Activated naive CD8-positive, alpha-beta T cell treated with anti-CD3 and anti-CD28 coated beads, Interleukin-2, amount 10 ng/mL, durations not matched to agents 7 days and 5 days (primary cell): Measurements from ENCODE around the gene CACNA1D. TPM values are rescaled to one million over a fixed set of nuclear protein-coding genes. Genes with fewer than 3 reads are reported as not detected.

Experiments
- ATAC-seq: fragments of 150-1000 bp; cut with Tn5 transposase; one replicate; pipeline ENCODE4 v1.10.0; 2021; ENCODE audit warnings: low read depth, moderate library complexity
- POLR2A ChIA-PET: fragments of 350-600 bp; sonication (Branson Sonifier 250); formaldehyde crosslinking; loops from one replicate; lab custom pipeline; 2021; ENCODE audit warnings: antibody characterized with exemption; lab: Charles Lee
- DNase-seq: peaks from one replicate; pipeline ENCODE4 v3.0.0; 2021
- H3K27ac Mint-ChIP-seq: one replicate; pipeline ENCODE4 v1.8.0; 2022; ENCODE audit warnings: mild to moderate bottlenecking, mixed read lengths
- H3K27me3 Mint-ChIP-seq: one replicate; pipeline ENCODE4 v1.8.0; 2022; ENCODE audit warnings: mild to moderate bottlenecking, moderate library complexity, mixed read lengths
- H3K36me3 Mint-ChIP-seq: one replicate; pipeline ENCODE4 v1.8.0; 2021; ENCODE audit warnings: mild to moderate bottlenecking, mixed read lengths
- H3K4me1 Mint-ChIP-seq: one replicate; pipeline ENCODE4 v1.8.0; 2021; ENCODE audit warnings: mixed read lengths
- H3K4me3 Mint-ChIP-seq: one replicate; pipeline ENCODE4 v1.8.0; 2022; ENCODE audit warnings: mild to moderate bottlenecking, moderate library complexity, mixed read lengths
- H3K9me3 Mint-ChIP-seq: one replicate; pipeline ENCODE4 v1.8.0; 2021; ENCODE audit warnings: mixed read lengths
- total RNA-seq, 2 experiments: library from RNA; stranded (reverse); gene quantifications; one replicate each; pipeline ENCODE4 v1.2.3, GENCODE V29; 2021

Gene CACNA1D
- total RNA-seq, 2 experiments from 2014 or later, result not detected

GRCh38 chr3:53709256-53709655, 214.8 kb downstream of the CACNA1D start:
- DNase-seq (no peak), ATAC-seq (no peak)
- POLR2A ChIA-PET, result no interaction called here
- Mint-ChIP-seq H3K4me3 (no peak overlapping the region), H3K9me3 (no peaks in the 10 kb centered on the region), H3K27me3 (peaks cover 4% of the 10 kb centered on the region), H3K27ac (no peak overlapping the region), H3K36me3 (no peaks in the 10 kb centered on the region), H3K4me1 (peaks cover 13% of the 10 kb centered on the region)

- DNase-seq (peak; percentile 62), ATAC-seq (peak; percentile 84)
- Mint-ChIP-seq H3K27me3 (peaks cover 4% of the 10 kb centered on the region), H3K36me3 (no peaks in the 10 kb centered on the region), H3K4me1 (peaks cover 9% of the 10 kb centered on the region), H3K27ac (no peak overlapping the region), H3K9me3 (no peaks in the 10 kb centered on the region), H3K4me3 (no peak overlapping the region)
- POLR2A ChIA-PET, result no interaction called here
These were observed 215.7 kb downstream of the CACNA1D start for GRCh38 chr3:53709860-53710674.

GRCh38 chr3:53711387-53711786, 217.0 kb downstream of the CACNA1D start:
- H3K27ac Mint-ChIP-seq, result no peak overlapping the region
- peaks cover 2% of the 10 kb centered on the region for H3K4me1 Mint-ChIP-seq
- DNase-seq, result no peak

GRCh38 chr3:53712817-53713388, 218.5 kb downstream of the CACNA1D start:
- no peaks in the 10 kb centered on the region for H3K9me3 Mint-ChIP-seq
- no peak for ATAC-seq
- POLR2A ChIA-PET, result no interaction called here
- peaks cover 2% of the 10 kb centered on the region for H3K4me1 Mint-ChIP-seq
- peaks cover 4% of the 10 kb centered on the region for H3K27me3 Mint-ChIP-seq
- no peak overlapping the region for H3K4me3 Mint-ChIP-seq
- H3K36me3 Mint-ChIP-seq, result no peaks in the 10 kb centered on the region
- DNase-seq, result no peak
- H3K27ac Mint-ChIP-seq, result no peak overlapping the region

More at GRCh38 chr3:53711387-53711786, 217.0 kb downstream of the CACNA1D start:
- Mint-ChIP-seq H3K36me3 (no peaks in the 10 kb centered on the region), H3K4me3 (no peak overlapping the region), H3K9me3 (no peaks in the 10 kb centered on the region), H3K27me3 (peaks cover 4% of the 10 kb centered on the region)
- ATAC-seq, result no peak
- POLR2A ChIA-PET, result no interaction called here

- Mint-ChIP-seq H3K9me3 (no peaks in the 10 kb centered on the region), H3K36me3 (no peaks in the 10 kb centered on the region), H3K27me3 (peaks cover 4% of the 10 kb centered on the region), H3K4me1 (peaks cover 2% of the 10 kb centered on the region), H3K4me3 (no peak overlapping the region), H3K27ac (no peak overlapping the region)
- POLR2A ChIA-PET, result no interaction called here
- DNase-seq (no peak), ATAC-seq (no peak)
These were observed 219.2 kb downstream of the CACNA1D start for GRCh38 chr3:53713626-53714025.

GRCh38 chr3:53715815-53716483, 221.5 kb downstream of the CACNA1D start:
- Mint-ChIP-seq H3K9me3 (no peaks in the 10 kb centered on the region), H3K27me3 (peaks cover 4% of the 10 kb centered on the region), H3K27ac (no peak overlapping the region), H3K36me3 (no peaks in the 10 kb centered on the region), H3K4me1 (no peaks in the 10 kb centered on the region), H3K4me3 (no peak overlapping the region)
- POLR2A ChIA-PET, result no interaction called here
- no peak for DNase-seq
- no peak for ATAC-seq

- H3K4me1 Mint-ChIP-seq, result no peaks in the 10 kb centered on the region
- no peak overlapping the region for H3K4me3 Mint-ChIP-seq
- no peaks in the 10 kb centered on the region for H3K9me3 Mint-ChIP-seq
- ATAC-seq (no peak), DNase-seq (no peak)
- H3K36me3 Mint-ChIP-seq, result no peaks in the 10 kb centered on the region
- POLR2A ChIA-PET, result no interaction called here
- no peak overlapping the region for H3K27ac Mint-ChIP-seq
- H3K27me3 Mint-ChIP-seq, result no peaks in the 10 kb centered on the region
These were observed 222.6 kb downstream of the CACNA1D start for GRCh38 chr3:53716998-53717397.

GRCh38 chr3:53718462-53718861, 224.1 kb downstream of the CACNA1D start:
- Mint-ChIP-seq H3K27ac (no peak overlapping the region), H3K9me3 (no peaks in the 10 kb centered on the region), H3K4me1 (no peaks in the 10 kb centered on the region), H3K36me3 (no peaks in the 10 kb centered on the region), H3K4me3 (no peak overlapping the region), H3K27me3 (peaks cover under 1% of the 10 kb centered on the region)
- DNase-seq, result no peak
- ATAC-seq, result no peak
- POLR2A ChIA-PET, result no interaction called here

- Mint-ChIP-seq H3K4me1 (no peaks in the 10 kb centered on the region), H3K4me3 (no peak overlapping the region), H3K9me3 (no peaks in the 10 kb centered on the region), H3K27ac (no peak overlapping the region), H3K27me3 (peaks cover 12% of the 10 kb centered on the region), H3K36me3 (no peaks in the 10 kb centered on the region)
- ATAC-seq, result no peak
- POLR2A ChIA-PET, result no interaction called here
- DNase-seq, result no peak
These were observed 225.4 kb downstream of the CACNA1D start for GRCh38 chr3:53719796-53720195.

- POLR2A ChIA-PET, result no interaction called here
- Mint-ChIP-seq H3K36me3 (no peaks in the 10 kb centered on the region), H3K27ac (no peak overlapping the region), H3K4me3 (no peak overlapping the region), H3K27me3 (peaks cover 21% of the 10 kb centered on the region), H3K4me1 (no peaks in the 10 kb centered on the region), H3K9me3 (no peaks in the 10 kb centered on the region)
- DNase-seq, result no peak
- no peak for ATAC-seq
These were observed 227.0 kb downstream of the CACNA1D start for GRCh38 chr3:53721187-53722119.

- DNase-seq, result no peak
- ATAC-seq, result no peak
- POLR2A ChIA-PET, result no interaction called here
- Mint-ChIP-seq H3K4me3 (no peak overlapping the region), H3K27me3 (peaks cover 21% of the 10 kb centered on the region), H3K9me3 (no peaks in the 10 kb centered on the region), H3K27ac (no peak overlapping the region), H3K36me3 (no peaks in the 10 kb centered on the region), H3K4me1 (no peaks in the 10 kb centered on the region)
These were observed 230.2 kb downstream of the CACNA1D start for GRCh38 chr3:53724566-53724965.

- no peaks in the 10 kb centered on the region for H3K4me1 Mint-ChIP-seq
These were observed 231.1 kb downstream of the CACNA1D start for GRCh38 chr3:53725387-53725995.

GRCh38 chr3:53726643-53727042, 232.2 kb downstream of the CACNA1D start:
- peaks cover 24% of the 10 kb centered on the region for H3K27me3 Mint-ChIP-seq
- H3K4me3 Mint-ChIP-seq, result no peak overlapping the region
- POLR2A ChIA-PET, result no interaction called here
- DNase-seq (no peak), ATAC-seq (no peak)
- no peak overlapping the region for H3K27ac Mint-ChIP-seq
- H3K4me1 Mint-ChIP-seq, result no peaks in the 10 kb centered on the region
- no peaks in the 10 kb centered on the region for H3K9me3 Mint-ChIP-seq
- H3K36me3 Mint-ChIP-seq, result no peaks in the 10 kb centered on the region

More at GRCh38 chr3:53725387-53725995, 231.1 kb downstream of the CACNA1D start:
- ATAC-seq (no peak), DNase-seq (no peak)
- Mint-ChIP-seq H3K27ac (no peak overlapping the region), H3K36me3 (no peaks in the 10 kb centered on the region), H3K4me3 (no peak overlapping the region), H3K27me3 (peaks cover 24% of the 10 kb centered on the region), H3K9me3 (no peaks in the 10 kb centered on the region)
- POLR2A ChIA-PET, result no interaction called here
